ENCODE results near the gene ZMAT3. TPM values are rescaled to one million over a fixed set of nuclear protein-coding genes. Genes with fewer than 3 reads are reported as not detected.

Gene ZMAT3
- total and polyA plus RNA-seq, 2 of the 8 experiments (the other 6 are each of a cell fraction or from before 2014, with no cell fraction given): 5.0 to 9.2 TPM

DNA sequence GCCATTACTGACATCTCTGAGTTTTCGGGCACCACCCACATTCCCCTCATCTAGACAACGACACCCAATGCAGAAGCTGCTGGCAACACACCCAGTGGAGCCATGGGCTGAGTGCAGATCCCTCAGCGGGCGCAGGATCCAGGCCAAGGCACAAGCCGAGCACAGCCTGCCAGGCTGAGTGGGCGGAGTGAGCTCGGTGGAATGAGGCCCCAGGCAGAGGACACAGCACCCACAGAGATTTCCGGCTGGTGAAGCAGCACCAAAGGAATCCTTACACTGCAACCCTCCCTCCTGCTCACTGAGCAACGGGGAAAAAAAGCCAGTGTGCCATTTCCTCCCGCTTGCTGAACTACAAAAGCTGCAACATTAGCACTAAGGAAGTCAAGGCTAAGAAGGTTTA is 34.3 kb downstream of the ZMAT3 start (continued):
- TF ChIP-seq SUZ12 (IDR thresholded peaks at IDR 0.05; ENCODE audit: low read length) (no peak), RXRA (IDR thresholded peaks at IDR 0.05; ENCODE audit: insufficient read depth, low read depth, low read length) (no peak), ZNF274 (IDR thresholded peaks at IDR 0.05; ENCODE audit: borderline replicate concordance, extremely low read depth, low read length) (no peak), CBX5 (IDR thresholded peaks at IDR 0.05; ENCODE audit: low read depth, low read length) (no peak)
- TF ChIP-seq, protein P1, sequence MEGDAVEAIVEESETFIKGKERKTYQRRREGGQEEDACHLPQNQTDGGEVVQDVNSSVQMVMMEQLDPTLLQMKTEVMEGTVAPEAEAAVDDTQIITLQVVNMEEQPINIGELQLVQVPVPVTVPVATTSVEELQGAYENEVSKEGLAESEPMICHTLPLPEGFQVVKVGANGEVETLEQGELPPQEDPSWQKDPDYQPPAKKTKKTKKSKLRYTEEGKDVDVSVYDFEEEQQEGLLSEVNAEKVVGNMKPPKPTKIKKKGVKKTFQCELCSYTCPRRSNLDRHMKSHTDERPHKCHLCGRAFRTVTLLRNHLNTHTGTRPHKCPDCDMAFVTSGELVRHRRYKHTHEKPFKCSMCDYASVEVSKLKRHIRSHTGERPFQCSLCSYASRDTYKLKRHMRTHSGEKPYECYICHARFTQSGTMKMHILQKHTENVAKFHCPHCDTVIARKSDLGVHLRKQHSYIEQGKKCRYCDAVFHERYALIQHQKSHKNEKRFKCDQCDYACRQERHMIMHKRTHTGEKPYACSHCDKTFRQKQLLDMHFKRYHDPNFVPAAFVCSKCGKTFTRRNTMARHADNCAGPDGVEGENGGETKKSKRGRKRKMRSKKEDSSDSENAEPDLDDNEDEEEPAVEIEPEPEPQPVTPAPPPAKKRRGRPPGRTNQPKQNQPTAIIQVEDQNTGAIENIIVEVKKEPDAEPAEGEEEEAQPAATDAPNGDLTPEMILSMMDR (IDR thresholded peaks at IDR 0.05; ENCODE audit: control extremely low read depth in 1 of 3, insufficient read depth in 1 of 3, low read depth in 1 of 3, low read length in 3 of 3): no peak
